Duodenal mucosa (tissue), 2 donors: ENCODE results near the gene ZNF780A.
"Not testable (repeated sequence)": the region's sequence is repeated elsewhere in the genome, so short reads cannot be mapped to it uniquely, and the experiment has no call there.

Source experiments
- H3K27ac ChIP-seq: one replicate; pipeline ENCODE4 v1.7.0; 2013; ENCODE audit warnings: low read depth, low read length
- H3K27me3 ChIP-seq, 2 donors: one replicate each; pipeline ENCODE4 v1.7.0; 2013; ENCODE audit warnings: low read length in 2 of 2, control low read depth in 1 of 2; ENCODE audit not compliant: insufficient read depth in 2 of 2, control insufficient read depth in 1 of 2
- H3K36me3 ChIP-seq, 2 donors: one replicate each; pipeline ENCODE4 v1.7.0; 2013; ENCODE audit warnings: low read length in 2 of 2, control low read depth in 1 of 2; ENCODE audit not compliant: insufficient read depth in 2 of 2, control insufficient read depth in 1 of 2
- H3K4me1 ChIP-seq, 2 donors: one replicate each; pipeline ENCODE4 v1.7.0; 2013; ENCODE audit warnings: low read length in 2 of 2, control low read depth in 1 of 2; ENCODE audit not compliant: insufficient read depth in 2 of 2, control insufficient read depth in 1 of 2
- H3K4me3 ChIP-seq, 2 donors: one replicate each; pipeline ENCODE4 v1.7.0; 2013; ENCODE audit warnings: low read length in 2 of 2, low read depth in 1 of 2
- H3K9ac ChIP-seq, 2 donors: one replicate each; pipeline ENCODE4 v1.7.0; 2013; ENCODE audit warnings: low read length in 2 of 2, low read depth in 1 of 2
- H3K9me3 ChIP-seq, 2 donors: one replicate each; pipeline ENCODE4 v1.7.0; 2013; ENCODE audit warnings: low read length in 2 of 2, control low read depth in 1 of 2; ENCODE audit not compliant: control insufficient read depth in 1 of 2

Gene ZNF780A

DNA sequence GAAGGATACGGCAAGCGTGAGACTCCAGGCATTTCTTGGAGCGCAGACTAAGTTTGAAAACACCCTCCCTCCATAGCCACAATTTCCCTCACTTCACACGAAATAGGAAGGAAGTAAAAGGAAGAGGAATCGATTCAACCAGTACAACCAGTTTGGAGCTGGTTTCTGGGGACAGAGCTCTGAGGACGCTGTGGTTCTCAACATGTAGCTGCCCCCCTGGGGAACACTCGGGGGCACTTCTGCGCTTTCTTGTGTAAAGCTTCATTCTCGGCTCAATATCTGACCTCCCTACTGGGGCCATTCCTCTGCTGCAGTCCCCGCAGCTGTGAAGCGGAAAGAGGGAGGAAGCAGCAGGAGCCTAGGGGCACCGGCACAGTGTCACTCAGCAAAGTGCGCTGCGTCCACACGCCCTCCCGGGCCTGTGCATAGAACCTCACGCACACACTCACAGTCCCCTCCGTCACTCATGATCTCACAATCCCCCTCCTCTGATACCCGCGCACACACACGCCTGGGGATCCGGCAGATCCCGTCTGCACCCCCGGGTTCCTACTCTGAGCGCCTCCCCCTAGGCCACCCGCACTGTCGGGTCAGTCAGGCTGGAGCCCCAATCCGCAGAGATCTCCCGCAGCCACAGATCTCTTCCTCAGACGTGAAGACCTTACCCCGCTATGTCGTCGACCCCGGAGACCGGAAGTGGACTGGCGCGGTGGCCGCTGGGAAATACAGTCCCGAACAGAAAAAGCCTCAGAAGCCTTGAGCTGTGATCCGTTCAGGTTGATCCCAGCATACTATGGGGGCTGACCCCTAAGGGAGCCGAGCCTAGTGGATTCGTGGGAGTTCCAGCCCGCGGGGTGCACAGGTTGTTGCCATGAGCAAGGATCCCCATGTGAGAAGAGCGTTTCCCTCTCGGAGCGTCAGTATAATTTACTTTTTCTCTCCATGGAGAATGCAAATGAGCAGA, at the start of gene ZNF780A:
Gene ZNF780A (minus strand): TSS at position 703 of the 964 bp plus-strand sequence. CDS start 6,190 bp downstream, outside the sequence.
- peaks cover 9 to 12% of the 10 kb centered on the region in 2 donors for H3K4me1 ChIP-seq

DNA sequence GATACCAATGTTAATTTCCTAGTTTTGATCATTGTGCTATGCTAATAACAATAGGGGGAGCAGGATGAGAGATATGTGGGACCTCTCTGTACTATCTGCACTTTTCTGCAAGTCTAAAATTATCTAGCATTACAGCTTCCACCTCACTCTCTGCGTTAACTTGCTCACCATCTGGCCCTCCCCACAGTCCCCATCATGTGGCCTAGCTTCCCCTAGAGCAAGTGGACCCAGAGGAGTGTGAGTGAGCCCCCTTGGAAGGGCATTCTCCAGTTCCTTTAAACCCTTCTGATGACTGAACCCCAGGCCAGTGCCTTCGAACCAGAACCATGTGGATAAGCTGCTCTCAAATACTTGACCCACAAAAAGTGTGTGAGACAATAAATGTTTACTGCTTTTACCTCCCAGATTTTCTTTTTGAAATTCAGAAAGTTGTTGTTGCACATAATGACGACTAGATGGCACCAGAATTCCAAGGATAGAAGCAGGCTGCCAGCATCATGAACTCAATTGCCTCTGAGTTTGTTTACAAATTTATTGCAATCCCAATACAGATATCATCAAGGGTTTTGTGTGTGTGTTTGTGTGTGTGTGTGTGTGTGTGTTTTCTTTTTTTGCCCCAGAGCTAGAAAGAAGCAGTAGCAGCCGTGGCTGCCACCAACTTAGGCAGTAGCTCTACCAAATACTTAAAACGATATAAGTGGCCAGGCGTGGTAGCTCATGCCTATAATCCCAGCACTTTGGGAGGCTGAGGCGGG, 49.0 kb upstream of the ZNF780A start:
- Histone ChIP-seq H3K27me3 (no peaks in the 10 kb centered on the region), H3K27ac (no peak overlapping the region), H3K4me3 (no peak overlapping the region), H3K9me3 (no peaks in the 10 kb centered on the region), H3K4me1 (no peaks in the 10 kb centered on the region), H3K36me3 (no peaks in the 10 kb centered on the region), H3K9ac (no peak overlapping the region)

More for the DNA sequence above, at the start of gene ZNF780A:
- peak within 1 kb of the TSS; percentile 98 to 99 for H3K4me3 ChIP-seq
- H3K9me3 ChIP-seq: no peaks in the 10 kb centered on the region
- H3K27me3 ChIP-seq: no peaks in the 10 kb centered on the region
- no peaks in the 10 kb centered on the region for H3K36me3 ChIP-seq
- peak within 1 kb of the TSS; percentile 87 to 94 for H3K9ac ChIP-seq
- H3K27ac ChIP-seq: peak within 1 kb of the TSS; percentile 85

DNA sequence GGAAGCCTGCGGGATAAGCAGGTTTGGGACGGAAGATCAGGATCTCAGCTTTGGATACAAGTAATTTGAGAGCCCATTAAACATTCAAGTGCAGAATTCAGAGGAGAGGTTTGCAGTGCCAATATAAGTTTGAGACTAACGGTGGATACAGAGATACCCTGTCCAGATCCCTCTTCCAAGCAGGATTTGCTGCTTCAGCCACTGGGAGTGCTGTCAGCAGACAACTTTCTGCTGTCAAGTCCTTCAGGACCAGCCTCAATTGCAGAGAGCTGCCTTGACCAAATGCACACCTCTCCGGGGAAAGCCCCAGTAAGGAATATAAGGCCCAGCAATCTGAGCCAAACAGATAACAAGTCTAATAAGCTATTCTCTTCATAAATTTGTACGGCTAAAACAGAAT, 46.1 kb upstream of the ZNF780A start:
- Histone ChIP-seq H3K9ac (no peak overlapping the region), H3K4me1 (no peaks in the 10 kb centered on the region), H3K9me3 (no peaks in the 10 kb centered on the region), H3K27me3 (no peaks in the 10 kb centered on the region), H3K27ac (no peak overlapping the region), H3K36me3 (no peaks in the 10 kb centered on the region), H3K4me3 (no peak overlapping the region)

DNA sequence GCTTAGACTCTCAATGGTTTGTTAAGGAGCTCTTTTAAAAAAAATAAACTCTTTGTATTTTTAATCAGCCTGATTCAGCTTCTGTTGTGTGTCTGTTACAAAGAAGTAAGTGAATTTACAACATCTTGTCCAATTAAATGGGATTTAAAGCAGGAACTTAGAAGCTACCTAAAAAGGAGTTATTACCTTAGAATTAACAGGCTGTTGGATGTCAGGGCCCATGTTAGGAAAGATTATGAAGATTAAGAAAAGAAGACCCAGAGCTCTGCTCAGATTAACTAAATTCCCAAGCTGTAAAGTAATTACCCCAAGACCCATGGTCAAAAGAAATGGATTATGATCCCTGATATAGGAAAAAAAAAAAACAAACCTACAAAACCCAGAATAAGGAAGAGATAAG, 44.1 kb upstream of the ZNF780A start:
- no peaks in the 10 kb centered on the region for H3K9me3 ChIP-seq
- H3K27ac ChIP-seq: no peak overlapping the region
- no peaks in the 10 kb centered on the region for H3K4me1 ChIP-seq
- no peaks in the 10 kb centered on the region for H3K36me3 ChIP-seq
- H3K27me3 ChIP-seq: no peaks in the 10 kb centered on the region
- no peak overlapping the region for H3K4me3 ChIP-seq
- H3K9ac ChIP-seq: no peak overlapping the region

DNA sequence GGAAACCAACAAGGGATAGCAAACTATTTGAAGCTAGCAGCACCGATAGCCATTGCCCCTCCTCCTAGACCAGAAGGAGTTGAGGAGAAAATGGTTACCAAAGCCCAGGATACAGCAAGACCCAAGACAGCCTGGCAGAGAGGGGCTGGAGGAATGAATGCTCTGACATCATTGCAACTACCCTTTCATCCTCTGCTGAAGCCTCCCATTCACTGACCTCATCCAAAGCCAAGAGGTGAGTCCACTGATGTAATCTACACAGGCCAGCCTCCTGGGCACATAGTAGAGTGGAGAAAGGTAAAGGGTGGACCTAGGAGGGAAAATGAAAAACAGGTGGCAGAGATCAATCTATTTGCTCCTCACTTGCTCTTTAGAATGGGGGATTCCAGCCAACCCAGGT, 42.7 kb upstream of the ZNF780A start:
- H3K4me3 ChIP-seq: no peak overlapping the region
- no peaks in the 10 kb centered on the region for H3K27me3 ChIP-seq
- no peaks in the 10 kb centered on the region for H3K4me1 ChIP-seq
- no peaks in the 10 kb centered on the region for H3K36me3 ChIP-seq
- H3K9me3 ChIP-seq: no peaks in the 10 kb centered on the region
- no peak overlapping the region for H3K9ac ChIP-seq
- no peak overlapping the region for H3K27ac ChIP-seq

DNA sequence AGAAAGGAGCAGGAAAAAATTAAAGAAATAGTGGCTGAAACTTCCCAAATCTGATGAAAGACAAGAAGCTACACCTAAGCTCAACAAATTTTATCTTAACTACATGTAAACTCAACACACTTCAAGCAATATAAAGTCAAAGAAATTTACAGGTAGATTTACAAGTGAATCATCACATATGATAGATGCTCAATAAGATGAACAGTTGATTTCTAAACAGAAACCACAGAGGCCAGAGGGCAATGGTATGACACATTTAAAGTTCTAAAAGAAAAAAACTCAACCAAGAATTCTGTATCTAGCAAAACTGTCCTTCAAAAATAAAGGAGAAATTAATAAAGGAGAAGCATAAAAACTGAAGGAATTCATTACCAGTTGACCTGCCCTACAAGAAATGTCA, 39.3 kb upstream of the ZNF780A start:
- H3K27me3 ChIP-seq: no peaks in the 10 kb centered on the region
- H3K9me3 ChIP-seq: no peaks in the 10 kb centered on the region
- no peak overlapping the region for H3K27ac ChIP-seq

DNA sequence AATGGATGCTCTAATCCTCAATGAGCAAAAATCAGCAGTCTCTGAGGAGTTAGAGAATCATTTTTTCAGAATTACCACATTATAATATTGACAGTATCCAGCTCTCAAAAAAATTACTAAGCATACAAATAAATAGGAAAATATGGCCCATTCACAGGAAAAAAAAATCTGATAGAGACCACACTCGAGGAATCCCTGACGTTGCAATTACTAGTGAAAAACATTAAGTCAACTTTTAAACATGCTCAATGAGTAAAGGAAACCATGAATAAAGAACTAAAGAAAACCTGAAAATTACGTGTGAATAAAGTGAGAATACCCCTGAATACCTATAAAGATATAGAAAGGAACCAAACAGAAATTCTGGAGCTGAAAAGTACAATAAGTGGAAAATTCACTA, 38.7 kb upstream of the ZNF780A start:
- Histone ChIP-seq H3K27ac (no peak overlapping the region), H3K4me3 (no peak overlapping the region), H3K9ac (no peak overlapping the region), H3K4me1 (no peaks in the 10 kb centered on the region), H3K27me3 (no peaks in the 10 kb centered on the region), H3K36me3 (no peaks in the 10 kb centered on the region), H3K9me3 (no peaks in the 10 kb centered on the region)

More for the DNA sequence above, 39.3 kb upstream of the ZNF780A start:
- Histone ChIP-seq H3K4me3 (no peak overlapping the region), H3K9ac (no peak overlapping the region), H3K4me1 (no peaks in the 10 kb centered on the region), H3K36me3 (no peaks in the 10 kb centered on the region)

DNA sequence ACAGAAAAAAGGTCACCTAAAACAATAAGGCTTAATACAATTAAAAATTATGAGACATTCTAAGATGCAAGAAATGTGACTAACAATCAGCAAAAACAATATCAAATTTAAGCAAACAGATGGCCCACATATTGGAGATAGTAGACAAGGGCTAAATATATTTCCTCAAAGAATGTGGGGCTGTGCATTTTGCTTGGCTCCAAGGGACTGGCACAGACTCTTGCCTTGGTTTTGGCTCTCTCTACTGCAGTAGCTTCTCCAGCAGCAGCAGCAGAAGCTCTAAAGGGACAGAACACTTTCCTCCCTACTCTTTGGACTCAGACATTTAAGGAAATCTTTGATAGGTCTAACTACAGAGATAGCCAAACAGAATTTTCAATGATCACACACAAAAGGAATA, 38.2 kb upstream of the ZNF780A start:
- Histone ChIP-seq H3K9ac (no peak overlapping the region), H3K4me3 (no peak overlapping the region), H3K36me3 (no peaks in the 10 kb centered on the region), H3K27me3 (no peaks in the 10 kb centered on the region), H3K27ac (no peak overlapping the region), H3K4me1 (no peaks in the 10 kb centered on the region), H3K9me3 (no peaks in the 10 kb centered on the region)

DNA sequence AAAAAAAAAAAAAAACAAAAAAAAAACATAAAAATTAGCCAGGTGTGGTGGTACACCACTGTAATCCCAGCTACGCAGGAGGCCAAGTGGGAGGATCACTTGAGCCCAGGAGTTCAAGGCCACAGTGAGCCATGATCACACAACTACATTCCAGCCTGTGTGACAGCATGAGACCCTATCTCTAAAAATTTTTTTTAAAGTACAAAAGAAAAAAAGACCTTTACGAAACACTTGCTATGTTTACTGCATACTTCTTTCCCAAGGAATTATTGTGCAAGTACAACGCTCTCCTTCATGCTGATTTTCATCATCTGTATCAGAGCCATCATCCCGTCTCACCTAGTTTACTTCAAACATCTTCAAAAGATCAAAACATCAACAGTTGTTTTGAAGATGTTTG, 28.6 kb upstream of the ZNF780A start:
- Histone ChIP-seq H3K9me3 (no peaks in the 10 kb centered on the region), H3K27me3 (no peaks in the 10 kb centered on the region), H3K4me1 (no peaks in the 10 kb centered on the region), H3K27ac (no peak overlapping the region), H3K9ac (no peak overlapping the region), H3K36me3 (no peaks in the 10 kb centered on the region), H3K4me3 (no peak overlapping the region)

DNA sequence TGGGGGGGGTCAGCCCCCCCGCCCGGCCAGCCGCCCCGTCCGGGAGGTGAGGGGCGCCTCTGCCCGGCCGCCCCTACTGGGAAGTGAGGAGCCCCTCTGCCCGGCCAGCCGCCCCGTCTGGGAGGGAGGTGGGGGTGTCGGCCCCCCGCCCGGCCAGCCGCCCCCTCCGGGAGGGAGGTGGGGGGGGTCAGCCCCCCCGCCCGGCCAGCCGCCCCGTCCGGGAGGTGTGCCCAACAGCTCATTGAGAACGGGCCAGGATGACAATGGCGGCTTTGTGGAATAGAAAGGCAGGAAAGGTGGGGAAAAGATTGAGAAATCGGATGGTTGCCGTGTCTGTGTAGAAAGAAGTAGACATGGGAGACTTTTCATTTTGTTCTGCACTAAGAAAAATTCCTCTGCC, 27.9 kb upstream of the ZNF780A start:
- H3K36me3 ChIP-seq, H3K9ac ChIP-seq, H3K27ac ChIP-seq, H3K4me3 ChIP-seq, H3K4me1 ChIP-seq, H3K9me3 ChIP-seq, H3K27me3 ChIP-seq: not testable (repeated sequence)
